Transverse colon (tissue), 4 donors: ENCODE data around the gene MYH15.

Source experiments
- CTCF ChIP-seq, 5 experiments: fragments of 200-600 bp in 3 of 5; fragments of 450-650 bp in 2 of 5; sonication (generic) in 3 of 5; IDR thresholded peaks; 1 replicate in 2 of 5; 2 replicates in 3 of 5; pipeline ENCODE4 v1.5.1; 2016 to 2017; ENCODE audit warnings: antibody characterized with exemption in 5 of 5, inconsistent platforms in 3 of 5, mild to moderate bottlenecking in 2 of 5, moderate library complexity in 1 of 5
- EP300 ChIP-seq: sonication (generic); formaldehyde crosslinking; IDR thresholded peaks from one replicate; pipeline ENCODE4 v1.6.1; 2017; ENCODE audit warnings: antibody characterized with exemption, low read depth
- POLR2A ChIP-seq: fragments of 450-650 bp; IDR thresholded peaks from one replicate; pipeline ENCODE4 v1.6.1; 2016; ENCODE audit warnings: antibody characterized with exemption, mild to moderate bottlenecking, moderate library complexity
- POLR2AphosphoS5 ChIP-seq, 3 donors: sonication (generic); formaldehyde crosslinking; IDR thresholded peaks; one replicate each; pipeline ENCODE4 v1.6.1; 2016; ENCODE audit warnings: antibody characterized with exemption in 3 of 3

- TF ChIP-seq POLR2A (no peak), POLR2AphosphoS5 (IDR thresholded peaks at IDR 0.05) (no peak), CTCF (IDR thresholded peaks at IDR 0.05) (no peak), EP300 (no peak)
These were observed 111.9 kb downstream of the MYH15 start for GRCh38 chr3:108398510-108398909.
